Panc1 (cell line): Measurements from ENCODE around the gene PLCG2. TPM values are rescaled to one million over a fixed set of nuclear protein-coding genes. Genes with fewer than 3 reads are reported as not detected.

Experiments
- ATAC-seq: fragments of 200-7000 bp; cut with Tn5 transposase; 2 replicates; pipeline ENCODE4 v1.9.1; 2020; ENCODE audit warnings: mild to moderate bottlenecking, moderate library complexity
- BruUV-seq: library from RNA; stranded (reverse); fragments of 400-500 nt; replicated peaks from 2 replicates; lab custom pipeline; 2021; lab: Mats Ljungman, UMichigan
- CTCF ChIA-PET: fragments of 300-600 bp; sonication (Branson Sonifier 250); formaldehyde crosslinking; loops from one replicate; lab custom pipeline; 2022; ENCODE audit warnings: antibody characterized with exemption; lab: Charles Lee
- POLR2A ChIA-PET: fragments of 300-600 bp; sonication (Branson Sonifier 250); formaldehyde crosslinking; loops from one replicate; lab custom pipeline; 2022; ENCODE audit warnings: antibody characterized with exemption; lab: Charles Lee
- DNase-seq: peaks from one replicate; pipeline ENCODE4 v3.0.0-alpha.2; 2010; ENCODE audit warnings: low read depth, low spot score
- H3K27ac ChIP-seq: 2 replicates; pipeline ENCODE4 v1.5.1; 2011; ENCODE audit warnings: mild to moderate bottlenecking, low read length, inconsistent platforms
- H3K27me3 ChIP-seq: fragments of 200-500 bp; sonication (Bioruptor generic); 2 replicates; pipeline ENCODE4 v1.6.0; 2014; ENCODE audit warnings: low read length, inconsistent platforms; ENCODE audit not compliant: control insufficient read depth, insufficient read depth
- H3K36me3 ChIP-seq: fragments of 200-500 bp; sonication (Bioruptor generic); 2 replicates; pipeline ENCODE4 v1.5.1; 2014; ENCODE audit warnings: inconsistent platforms, mild to moderate bottlenecking, low read length, moderate library complexity; ENCODE audit not compliant: control insufficient read depth, insufficient read depth
- H3K4me1 ChIP-seq: 2 replicates; pipeline ENCODE4 v1.5.1; 2011; ENCODE audit warnings: inconsistent platforms, mild to moderate bottlenecking, low read length, moderate library complexity; ENCODE audit not compliant: control insufficient read depth, insufficient read depth
- H3K4me3 ChIP-seq, 2 experiments: 2 replicates each; pipeline ENCODE4 v1.5.1; 2011 to 2012; ENCODE audit warnings: low read depth in 2 of 2, low read length in 2 of 2, mild to moderate bottlenecking in 2 of 2, inconsistent platforms in 1 of 2, moderate library complexity in 1 of 2
- H3K9me3 ChIP-seq: fragments of 200-500 bp; sonication (Bioruptor generic); 2 replicates; pipeline ENCODE4 v1.5.1; 2014; ENCODE audit warnings: low read depth, mild to moderate bottlenecking, inconsistent platforms, low read length, moderate library complexity; ENCODE audit not compliant: control insufficient read depth, insufficient read depth
- POLR2AphosphoS5 ChIP-seq: IDR thresholded peaks from 2 replicates; pipeline ENCODE4 v1.6.1; 2012; ENCODE audit warnings: mild to moderate bottlenecking, low read depth, low read length, moderate library complexity
- REST ChIP-seq, 2 experiments: IDR thresholded peaks; 2 replicates each; pipeline ENCODE4 v1.6.1; 2011 to 2012; ENCODE audit warnings: low read depth in 2 of 2, control low read depth in 1 of 2, low read length in 1 of 2, mild to moderate bottlenecking in 1 of 2, moderate library complexity in 1 of 2; ENCODE audit not compliant: insufficient read depth in 1 of 2
- SIN3A ChIP-seq: IDR thresholded peaks from 2 replicates; pipeline ENCODE4 v1.6.1; 2012; ENCODE audit warnings: low read depth, mild to moderate bottlenecking, low read length, moderate library complexity, borderline replicate concordance; ENCODE audit not compliant: insufficient read depth
- TCF7L2 ChIP-seq: IDR thresholded peaks from 2 replicates; pipeline ENCODE4 v1.6.1; 2011; ENCODE audit warnings: mild to moderate bottlenecking, low read depth, low read length, inconsistent platforms
- in situ Hi-C: cut with HindIII; loops from 2 replicates; pipeline ENCODE4 v1.10.0; 2016; ENCODE audit warnings: low sequenced_read_pairs, low pct_unique_long_range_greater_than_20kb
- intact Hi-C: fragments of 100-400 bp; cut with micrococcal nuclease; formaldehyde crosslinking; loops from one replicate; pipeline ENCODE4 v1.10.0; 2022; ENCODE audit not compliant: unreplicated experiment
- total RNA-seq: library from RNA; stranded (reverse); gene quantifications from one replicate; pipeline ENCODE4 v1.2.1, GENCODE V29; 2021; ENCODE audit not compliant: unreplicated experiment
- TF ChIP-seq, protein P1 (sequence below): fragments of 450-650 bp; IDR thresholded peaks from 2 replicates; pipeline ENCODE4 v1.5.1; 2017; ENCODE audit warnings: mild to moderate bottlenecking

The PLCG2 gene
- total RNA-seq, 1 experiment from 2014 or later = 10.8 TPM

DNA sequence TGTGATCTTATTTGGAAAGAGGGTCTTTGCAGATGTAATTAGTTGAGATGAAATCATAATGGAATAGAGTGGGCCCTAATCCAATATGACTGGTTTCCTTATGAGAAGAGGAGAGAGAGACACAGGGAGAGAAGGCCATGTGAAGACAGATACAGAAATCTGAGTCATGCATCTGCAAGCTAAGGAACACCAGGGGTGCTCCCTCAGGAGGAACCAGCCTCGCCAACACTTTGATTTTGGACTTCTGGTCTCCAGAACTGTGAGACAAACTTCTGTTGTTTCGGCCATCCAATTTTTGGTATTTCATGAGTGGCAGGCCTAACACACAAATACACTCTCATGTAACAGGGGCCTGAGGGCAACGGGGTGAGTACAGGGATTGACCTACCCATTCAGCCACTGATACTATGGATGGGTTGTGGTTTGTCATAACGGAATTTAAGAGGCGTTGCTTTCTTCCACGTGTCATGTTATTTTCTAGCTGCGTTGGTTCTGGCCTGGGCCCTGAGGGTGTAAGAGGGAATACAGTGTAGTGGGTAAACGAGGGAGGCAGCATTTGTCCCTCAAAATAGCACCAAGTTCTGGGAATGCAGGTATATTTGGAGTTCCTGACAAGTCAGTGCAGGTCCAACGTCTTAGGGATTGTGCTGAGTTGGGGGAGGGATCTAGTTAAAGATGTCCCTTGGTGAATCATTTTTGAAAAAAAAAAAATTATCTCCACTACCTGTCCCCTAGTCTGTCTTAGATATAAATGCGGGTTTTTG is 17.7 kb downstream of the PLCG2 start:
- in situ Hi-C loops (no loop called here), intact Hi-C loops (no loop called here)
- H3K4me1 ChIP-seq = no peaks in the 10 kb centered on the region
- TF ChIP-seq REST (IDR thresholded peaks at IDR 0.05; ENCODE audit: insufficient read depth in 1 of 2, low read depth in 2 of 2, low read length in 1 of 2) = no peak
- no peak for TF ChIP-seq POLR2AphosphoS5
- no peak for TF ChIP-seq SIN3A
- no peak for TF ChIP-seq TCF7L2
- TF ChIP-seq, protein P1, sequence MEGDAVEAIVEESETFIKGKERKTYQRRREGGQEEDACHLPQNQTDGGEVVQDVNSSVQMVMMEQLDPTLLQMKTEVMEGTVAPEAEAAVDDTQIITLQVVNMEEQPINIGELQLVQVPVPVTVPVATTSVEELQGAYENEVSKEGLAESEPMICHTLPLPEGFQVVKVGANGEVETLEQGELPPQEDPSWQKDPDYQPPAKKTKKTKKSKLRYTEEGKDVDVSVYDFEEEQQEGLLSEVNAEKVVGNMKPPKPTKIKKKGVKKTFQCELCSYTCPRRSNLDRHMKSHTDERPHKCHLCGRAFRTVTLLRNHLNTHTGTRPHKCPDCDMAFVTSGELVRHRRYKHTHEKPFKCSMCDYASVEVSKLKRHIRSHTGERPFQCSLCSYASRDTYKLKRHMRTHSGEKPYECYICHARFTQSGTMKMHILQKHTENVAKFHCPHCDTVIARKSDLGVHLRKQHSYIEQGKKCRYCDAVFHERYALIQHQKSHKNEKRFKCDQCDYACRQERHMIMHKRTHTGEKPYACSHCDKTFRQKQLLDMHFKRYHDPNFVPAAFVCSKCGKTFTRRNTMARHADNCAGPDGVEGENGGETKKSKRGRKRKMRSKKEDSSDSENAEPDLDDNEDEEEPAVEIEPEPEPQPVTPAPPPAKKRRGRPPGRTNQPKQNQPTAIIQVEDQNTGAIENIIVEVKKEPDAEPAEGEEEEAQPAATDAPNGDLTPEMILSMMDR = no peak
- no peaks in the 10 kb centered on the region for H3K36me3 ChIP-seq
- BruUV-seq = no TSS peak
- H3K4me3 ChIP-seq = no peak overlapping the region
- no peak overlapping the region for H3K27ac ChIP-seq
- H3K27me3 ChIP-seq = no peaks in the 10 kb centered on the region
- POLR2A ChIA-PET = no interaction called here
- CTCF ChIA-PET = no interaction called here
- no peaks in the 10 kb centered on the region for H3K9me3 ChIP-seq
- ATAC-seq = no peak
- no peak for DNase-seq

DNA sequence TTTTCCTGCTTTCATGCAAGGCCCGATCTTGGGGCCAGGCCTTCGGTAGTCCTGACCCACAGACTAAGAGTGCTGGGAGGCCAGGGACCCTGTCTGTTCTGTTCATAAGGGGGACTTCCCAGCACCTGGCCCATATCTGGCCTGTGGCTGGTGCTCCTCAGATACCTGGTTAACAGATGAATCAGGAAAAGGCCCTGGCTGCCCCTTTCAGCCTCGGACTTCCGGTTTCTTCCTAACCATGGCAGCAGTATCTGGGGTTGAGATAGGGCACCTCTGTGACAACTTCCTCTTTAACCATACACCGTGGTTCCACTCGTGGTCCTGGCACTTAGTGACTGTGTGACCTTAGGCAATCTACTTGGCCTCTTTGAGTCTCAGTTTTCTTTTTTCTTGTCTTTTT is 18.4 kb downstream of the PLCG2 start:
- ChIA-PET POLR2A (no interaction called here), CTCF (no interaction called here)
- Histone ChIP-seq H3K27ac (no peak overlapping the region), H3K36me3 (no peaks in the 10 kb centered on the region), H3K27me3 (no peaks in the 10 kb centered on the region), H3K4me3 (no peak overlapping the region), H3K4me1 (no peaks in the 10 kb centered on the region), H3K9me3 (no peaks in the 10 kb centered on the region)
- DNase-seq = no peak
- in situ Hi-C loops (no loop called here), intact Hi-C loops (no loop called here)
- no peak for ATAC-seq
- BruUV-seq = no TSS peak
- TF ChIP-seq POLR2AphosphoS5 (no peak), REST (IDR thresholded peaks at IDR 0.05; ENCODE audit: insufficient read depth in 1 of 2, low read depth in 2 of 2, low read length in 1 of 2) (no peak), SIN3A (no peak), TCF7L2 (no peak)
- TF ChIP-seq, protein P1 = no peak
